Dedifferentiated amniotic fluid mesenchymal stem cell (primary cell): Measurements from ENCODE around the gene KXD1.

Experiments
- DNase-seq: peaks from one replicate; pipeline ENCODE4 v3.0.0-alpha.2; 2016; ENCODE audit errors: extremely low spot score

KXD1 gene

GRCh38 chr19:18601875-18602274 lies 44.2 kb downstream of the KXD1 start:
- no peak for DNase-seq

GRCh38 chr19:18603255-18603957 lies 45.7 kb downstream of the KXD1 start:
- no peak for DNase-seq

GRCh38 chr19:18603958-18604819 lies 46.5 kb downstream of the KXD1 start:
- no peak for DNase-seq

- DNase-seq, result no peak
Observed at GRCh38 chr19:18604820-18605159, 47.1 kb downstream of the KXD1 start.

GRCh38 chr19:18605196-18605545 lies 47.5 kb downstream of the KXD1 start:
- DNase-seq, result no peak

GRCh38 chr19:18605546-18606280 lies 48.0 kb downstream of the KXD1 start:
- DNase-seq, result no peak

GRCh38 chr19:18606281-18607225 lies 48.9 kb downstream of the KXD1 start, which contains the start of gene CRLF1:
Gene CRLF1, minus strand, starts transcription at chr19:18606799. Its CDS starts 143 bp downstream, at chr19:18606656.
- no peak for DNase-seq

GRCh38 chr19:18607226-18608101 lies 49.8 kb downstream of the KXD1 start:
- no peak for DNase-seq

- DNase-seq, result no peak
Observed at GRCh38 chr19:18608102-18608804, 50.6 kb downstream of the KXD1 start.

- DNase-seq, result no peak
Observed at GRCh38 chr19:18608805-18609716, 51.4 kb downstream of the KXD1 start.

GRCh38 chr19:18609717-18610051 lies 52.0 kb downstream of the KXD1 start:
- DNase-seq, result no peak

GRCh38 chr19:18610245-18610555 lies 52.5 kb downstream of the KXD1 start:
- DNase-seq, result no peak

GRCh38 chr19:18610556-18611326 lies 53.1 kb downstream of the KXD1 start:
- DNase-seq, result no peak

- no peak for DNase-seq
Observed at GRCh38 chr19:18611327-18612050, 53.8 kb downstream of the KXD1 start.

- no peak for DNase-seq
Observed at GRCh38 chr19:18612051-18612771, 54.5 kb downstream of the KXD1 start.

- no peak for DNase-seq
Observed at GRCh38 chr19:18612772-18613588, 55.3 kb downstream of the KXD1 start, which contains the start of gene TMEM59L. Gene TMEM59L, plus strand, starts transcription at chr19:18612870. Its CDS starts 89 bp downstream, at chr19:18612959.
